ENCODE data around the gene KCNN1. TPM values are rescaled to one million over a fixed set of nuclear protein-coding genes. Genes with fewer than 3 reads are reported as not detected.
"Not testable (repeated sequence)": the region's sequence is repeated elsewhere in the genome, so short reads cannot be mapped to it uniquely, and the experiment has no call there.

The KCNN1 gene
- total RNA-seq (ENCODE audit: low replicate concordance), result 1.8 and 5.5 TPM in 2 replicates

DNA sequence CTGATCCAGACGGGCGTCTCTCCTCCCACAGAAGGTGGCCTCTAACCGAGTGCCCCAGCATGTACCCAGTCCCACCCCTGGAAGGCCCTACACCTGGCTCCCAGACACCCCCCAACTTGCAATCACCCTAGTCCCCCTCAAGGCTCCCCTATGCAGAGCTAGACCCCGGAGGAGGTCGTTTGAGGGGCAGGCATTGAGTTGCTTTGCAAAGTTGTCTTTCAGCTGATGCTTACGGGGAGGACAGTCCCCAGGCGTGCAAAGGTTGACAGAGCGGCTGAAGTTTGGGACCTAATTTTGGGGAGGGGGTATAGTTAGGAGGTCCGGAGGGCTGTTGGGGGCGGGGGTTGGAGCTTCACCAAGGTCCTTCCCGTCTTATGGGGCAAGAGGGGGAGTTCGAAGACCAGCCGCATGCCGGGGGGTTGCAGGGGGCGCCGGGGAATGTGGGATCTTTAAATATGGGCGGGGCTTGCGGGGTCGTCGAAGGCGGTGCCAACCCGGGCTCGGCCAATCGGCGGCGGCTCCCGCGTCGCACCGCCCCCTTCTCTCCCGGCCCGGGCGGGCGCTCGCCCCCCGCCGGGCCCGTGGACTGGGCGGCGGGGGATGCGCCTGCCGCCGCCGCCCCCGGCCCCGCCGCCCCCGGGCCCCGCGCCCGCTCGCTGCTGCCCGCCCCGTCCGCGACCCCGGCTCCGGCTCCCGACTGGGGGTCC is at the start of gene KCNN1:
Gene KCNN1 (plus strand): TSS at position 558 of the 707 bp plus-strand sequence. CDS start 6,782 bp downstream, outside the sequence.
- H3K4me1 ChIP-seq, result peaks cover 5% of the 10 kb centered on the region
- peak within 1 kb of the TSS; percentile 92 for H2AFZ ChIP-seq (replicated peaks)
- peaks cover 4% of the 10 kb centered on the region for H3F3A ChIP-seq (ENCODE audit: low read depth)
- H3K9me3 ChIP-seq (ENCODE audit: low read depth), result no peaks in the 10 kb centered on the region
- Mint-ChIP-seq H3K9me3 (no peaks in the 10 kb centered on the region), H3K27me3 (ENCODE audit: insufficient read depth, low read depth) (peaks cover 20% of the 10 kb centered on the region), H3K4me1 (peaks cover 9% of the 10 kb centered on the region), H3K36me3 (peaks cover 2% of the 10 kb centered on the region), H3K4me3 (peak within 1 kb of the TSS; percentile 91), H3K27ac (no peak within 1 kb of the TSS)
- TF ChIP-seq CTCF (IDR thresholded peaks at IDR 0.05), result no peak
- no peak for TF ChIP-seq EZH2 (IDR thresholded peaks at IDR 0.05)
- no peak for TF ChIP-seq EZH2phosphoT487 (IDR thresholded peaks at IDR 0.05)
- H3K4me2 ChIP-seq, result peak within 1 kb of the TSS; percentile 99
- H3K36me3 ChIP-seq, result no peaks in the 10 kb centered on the region
- H3K4me3 ChIP-seq, result peak within 1 kb of the TSS; percentile 89
- peak; percentile 85 for DNase-seq (ENCODE audit: low spot score)
- H3K79me2 ChIP-seq (ENCODE audit: low read depth), result no peaks in the 10 kb centered on the region
- peaks cover 34% of the 10 kb centered on the region for H3K27me3 ChIP-seq
- H4K20me1 ChIP-seq (ENCODE audit: low read depth), result no peaks in the 10 kb centered on the region
- no peak within 1 kb of the TSS for H3K9ac ChIP-seq
- H3K27ac ChIP-seq, result no peak within 1 kb of the TSS

GRCh38 chr19:17918151-17918550 is 48.8 kb upstream of the KCNN1 start:
- H3K27me3 ChIP-seq; H3K27ac Mint-ChIP-seq; H2AFZ ChIP-seq (replicated peaks); H3K27me3 Mint-ChIP-seq (ENCODE audit: insufficient read depth, low read depth); H3K4me3 ChIP-seq; H3K36me3 ChIP-seq; H4K20me1 ChIP-seq (ENCODE audit: low read depth); DNase-seq (ENCODE audit: low spot score); H3K4me1 ChIP-seq; H3F3A ChIP-seq (ENCODE audit: low read depth); H3K9ac ChIP-seq; H3K4me1 Mint-ChIP-seq; H3K36me3 Mint-ChIP-seq; H3K9me3 ChIP-seq (ENCODE audit: low read depth); H3K4me3 Mint-ChIP-seq; H3K79me2 ChIP-seq (ENCODE audit: low read depth); H3K4me2 ChIP-seq; H3K27ac ChIP-seq: not testable (repeated sequence)
- H3K9me3 Mint-ChIP-seq, result peaks cover 15% of the 10 kb centered on the region

DNA sequence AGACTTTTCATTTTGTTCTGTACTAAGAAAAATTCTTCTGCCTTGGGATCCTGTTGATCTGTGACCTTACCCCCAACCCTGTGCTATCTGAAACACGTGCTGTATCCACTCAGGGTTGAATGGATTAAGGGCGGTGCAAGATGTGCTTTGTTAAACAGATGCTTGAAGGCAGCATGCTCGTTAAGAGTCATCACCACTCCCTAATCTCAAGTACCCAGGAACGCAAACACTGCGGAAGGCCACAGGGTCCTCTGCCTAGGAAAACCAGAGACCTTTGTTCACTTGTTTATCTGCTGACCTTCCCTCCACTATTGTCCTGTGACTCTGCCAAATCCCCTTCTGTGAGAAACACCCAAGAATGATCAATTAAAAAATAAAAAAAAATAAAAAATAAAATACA is 47.8 kb upstream of the KCNN1 start:
- H3K4me3 ChIP-seq; DNase-seq (ENCODE audit: low spot score); H3K27ac Mint-ChIP-seq; H2AFZ ChIP-seq (replicated peaks); H3K36me3 ChIP-seq; H3K4me1 Mint-ChIP-seq; H4K20me1 ChIP-seq (ENCODE audit: low read depth); H3K4me3 Mint-ChIP-seq; H3K27me3 Mint-ChIP-seq (ENCODE audit: insufficient read depth, low read depth); H3K9me3 Mint-ChIP-seq; H3K4me1 ChIP-seq; H3K4me2 ChIP-seq; H3K36me3 Mint-ChIP-seq; H3K9ac ChIP-seq; H3K27ac ChIP-seq; H3K27me3 ChIP-seq; H3K79me2 ChIP-seq (ENCODE audit: low read depth); H3F3A ChIP-seq (ENCODE audit: low read depth); H3K9me3 ChIP-seq (ENCODE audit: low read depth): not testable (repeated sequence)

DNA sequence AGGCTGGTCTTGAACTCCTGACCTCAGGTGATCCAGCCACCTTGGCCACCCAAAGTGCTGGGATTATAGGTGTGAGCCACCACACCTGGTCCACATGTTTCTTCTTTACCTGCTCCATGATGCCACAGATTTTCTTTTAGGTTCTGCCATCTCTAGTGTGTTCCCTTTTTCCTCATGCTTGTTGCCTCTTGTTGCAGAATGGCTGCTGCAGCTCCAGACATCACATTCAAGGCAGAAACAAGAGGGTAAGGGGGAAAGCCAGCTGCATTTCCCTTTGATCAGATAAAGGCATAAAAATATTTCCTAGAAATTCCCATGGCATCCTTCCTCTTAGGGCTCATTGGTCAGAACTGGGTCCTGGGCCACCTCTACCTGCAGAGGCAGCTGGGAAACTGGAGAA is 46.4 kb upstream of the KCNN1 start:
- TF ChIP-seq CTCF (IDR thresholded peaks at IDR 0.05), result no peak
- TF ChIP-seq EZH2phosphoT487 (IDR thresholded peaks at IDR 0.05), result no peak
- TF ChIP-seq EZH2 (IDR thresholded peaks at IDR 0.05), result no peak
- no peak for DNase-seq (ENCODE audit: low spot score)
- Mint-ChIP-seq H3K9me3 (peaks cover 7% of the 10 kb centered on the region), H3K4me3 (no peak overlapping the region), H3K27me3 (ENCODE audit: insufficient read depth, low read depth) (peaks cover 3% of the 10 kb centered on the region), H3K4me1 (no peaks in the 10 kb centered on the region), H3K27ac (no peak overlapping the region), H3K36me3 (no peaks in the 10 kb centered on the region)
- Histone ChIP-seq H3K27me3 (no peaks in the 10 kb centered on the region), H3K9ac (no peak overlapping the region), H2AFZ (replicated peaks) (no peak overlapping the region), H3K9me3 (ENCODE audit: low read depth) (no peaks in the 10 kb centered on the region), H3K4me3 (no peak overlapping the region), H3K36me3 (no peaks in the 10 kb centered on the region), H3K4me1 (no peaks in the 10 kb centered on the region), H3K4me2 (no peak overlapping the region), H3K27ac (no peak overlapping the region), H3K79me2 (ENCODE audit: low read depth) (no peaks in the 10 kb centered on the region), H4K20me1 (ENCODE audit: low read depth) (no peaks in the 10 kb centered on the region), H3F3A (ENCODE audit: low read depth) (no peaks in the 10 kb centered on the region)
